Heart left ventricle (tissue), 16 donors: ENCODE results near the gene PTPRS. TPM values are rescaled to one million over a fixed set of nuclear protein-coding genes. Genes with fewer than 3 reads are reported as not detected.
"Not testable (repeated sequence)": the region's sequence is repeated elsewhere in the genome, so short reads cannot be mapped to it uniquely, and the experiment has no call there.

Experiments used
- ATAC-seq, 4 donors: fragments of 200-7000 bp; cut with Tn5 transposase; one replicate each; pipeline ENCODE4 v1.9.1; 2020 to 2022; ENCODE audit warnings: moderate library complexity in 4 of 4, mild to moderate bottlenecking in 3 of 4, moderate number of reproducible peaks in 1 of 4
- DNase-seq, 5 donors: peaks; one replicate each; pipeline ENCODE4 v3.0.0-alpha.2; 2020
- H3K27ac ChIP-seq, 12 donors: fragments of 200-600 bp; sonication (generic) in 4 of 12; one replicate each; pipeline versions ENCODE4 v1.5.0 to v1.8.0; 2016 to 2022; ENCODE audit warnings: mild to moderate bottlenecking in 2 of 12
- H3K27me3 ChIP-seq, 9 donors: fragments of 200-600 bp; sonication (generic) in 2 of 9; one replicate each; pipeline versions ENCODE4 v1.5.1 to v1.8.0; 2016 to 2022; ENCODE audit warnings: mild to moderate bottlenecking in 3 of 9
- H3K36me3 ChIP-seq, 9 donors: fragments of 200-600 bp; sonication (generic) in 2 of 9; one replicate each; pipeline versions ENCODE4 v1.5.0 to v1.8.0; 2018 to 2022; ENCODE audit warnings: mild to moderate bottlenecking in 2 of 9
- H3K4me1 ChIP-seq, 12 donors: fragments of 200-600 bp; sonication (generic) in 4 of 12; one replicate each; pipeline versions ENCODE4 v1.5.0 to v1.8.0; 2016 to 2022; ENCODE audit warnings: mild to moderate bottlenecking in 3 of 12
- H3K4me3 ChIP-seq, 12 donors: fragments of 200-600 bp; sonication (generic) in 4 of 12; one replicate each; pipeline versions ENCODE4 v1.5.0 to v1.8.0; 2017 to 2022; ENCODE audit warnings: mild to moderate bottlenecking in 9 of 12, moderate library complexity in 4 of 12
- H3K9me3 ChIP-seq, 12 donors: fragments of 200-600 bp; sonication (generic) in 4 of 12; one replicate each; pipeline versions ENCODE4 v1.5.0 to v1.8.0; 2016 to 2022; ENCODE audit warnings: mild to moderate bottlenecking in 1 of 12
- CTCF ChIP-seq, 12 donors: fragments of 200-600 bp; sonication (generic) in 4 of 12; IDR thresholded peaks; one replicate each; pipeline versions ENCODE4 v1.5.0 to v1.8.0; 2018 to 2022; ENCODE audit warnings: antibody characterized with exemption in 12 of 12, mild to moderate bottlenecking in 5 of 12
- POLR2A ChIP-seq, 2 donors: fragments of 450-650 bp; IDR thresholded peaks; one replicate each; pipeline ENCODE4 v1.6.1; 2017; ENCODE audit warnings: antibody characterized with exemption in 2 of 2, mild to moderate bottlenecking in 2 of 2, moderate library complexity in 2 of 2
- WGBS, 4 donors: extraction: QIAGEN DNeasy Blood & Tissue Kit in 2 of 4; methylation state at CpG; one replicate each; pipeline versions ENCODE4 v1.1.5 to v1.1.7; 2013 to 2018; 5-methylcytosine and 5-hydroxymethylcytosine counted together
- intact Hi-C, 10 donors: fragments of 100-400 bp; cut with DNase I; formaldehyde crosslinking; loops; one replicate each; pipeline versions ENCODE4 v1.11.1 to v1.14.2; 2022
- polyA plus RNA-seq, 2 donors: library from polyadenylated mRNA; stranded (reverse); fragments of 200-250 nt; gene quantifications; one replicate each; pipeline ENCODE4 v1.2.3, GENCODE V29; 2013
- total RNA-seq, 9 donors: library from RNA; depleted of rRNA in 2 of 9; stranded (reverse); fragments of >200 nt in 2 of 9; fragmentation: NEBNext Ultra II Directional in 3 of 9; extraction: Animal tissue kit (Norgen Biotek cat#: 25700) in 3 of 9; gene quantifications; one replicate each; pipeline versions ENCODE4 v1.1.0 to v1.2.4, GENCODE V29; 2016 to 2023
- donor health status: ischemic (EF 13 %, LVEDD 7.1; RV severe dilation, severe dysfunction).
- donor health status: healthy with polysubstance abuse.
- donor health status: DM: no; HTN: yes; CAD: no.
- donor health status: DM: no; HTN: no; CAD: no.
- donor health status: ischemic (EF 25% LVEDD 6.9; RV normal size, moderate dysfunction).
- donor health status: ischemic (EF 25% LVEDD 5.7; RV mildly dilated, moderate dysfunction).
- donor health status: healthy.
- donor health status: DM: yes; HTN: yes; CAD: no.
- donor health status: ischemic (EF 35%, LVEDD 5.7; RV mildly dilated, moderate dysfunction).
- donor health status: nonischemic (EF 11% LVEDD 7.7; RV severe dilation, severe dysfunction).
- donor health status: DM: yes; HTN: yes; CAD: no.
- donor health status: PGD.
- donor health status: ischemic (EF 29% LVEDD 5.4; RV normal size, mild dysfunction).
- donor health status: nonischemic (EF 23%, LVEDD 6.1; RV moderate dilation, normal function).

The PTPRS gene
- total and polyA plus RNA-seq, 11 donors = 6.3 to 113 (median 33.0) TPM

- no peak for ATAC-seq
- WGBS, 4 donors = 87 to 91% (median 90%) methylated on average over 5 of the region's 5 CpGs
- H3K4me3 ChIP-seq = no peak overlapping the region
- H3K4me1 ChIP-seq = no peaks in the 10 kb centered on the region
- TF ChIP-seq POLR2A (IDR thresholded peaks at IDR 0.05) (no peak), CTCF (IDR thresholded peaks at IDR 0.05) (no peak)
- DNase-seq = no peak
- H3K27me3 ChIP-seq = peaks cover 0 to 37% (median under 1%) of the 10 kb centered on the region in 9 donors
- H3K9me3 ChIP-seq = no peaks in the 10 kb centered on the region
- H3K27ac ChIP-seq = no peak overlapping the region
- intact Hi-C loops = no loop called here
- no peaks in the 10 kb centered on the region for H3K36me3 ChIP-seq
Observed at GRCh38 chr19:5369304-5369703, 28.7 kb upstream of the PTPRS start.

DNA sequence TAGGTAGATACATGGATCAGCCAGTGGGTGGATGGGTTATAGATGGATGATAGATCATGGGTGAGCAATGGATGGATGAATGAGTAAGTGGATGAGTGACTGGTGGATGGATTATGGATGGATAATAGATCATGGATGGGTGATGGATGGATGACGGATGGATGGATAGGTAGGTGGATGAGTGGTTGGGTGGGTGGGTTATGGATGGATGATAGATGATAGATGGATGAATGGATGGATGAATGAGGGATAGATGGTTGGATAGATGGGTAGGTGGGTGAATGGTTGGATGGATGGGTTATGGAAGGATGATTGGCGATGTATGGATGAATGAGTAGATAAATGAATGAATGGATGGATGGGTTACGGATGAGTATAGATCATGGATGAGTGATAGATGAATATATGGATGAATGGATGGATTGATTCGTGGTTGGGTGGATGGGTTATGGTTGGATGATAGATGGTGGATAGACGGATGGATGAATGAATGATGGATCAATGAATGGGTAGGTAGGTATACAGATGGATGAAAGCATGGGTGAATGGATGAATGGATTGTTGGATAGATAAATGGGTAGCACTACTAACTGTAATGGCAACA, 27.0 kb upstream of the PTPRS start:
- H3K36me3 ChIP-seq = no peaks in the 10 kb centered on the region
- H3K27ac ChIP-seq = no peak overlapping the region
- 75 to 83% (median 80%) methylated on average over 5 of the region's 5 CpGs for WGBS, 4 donors
- H3K4me1 ChIP-seq = no peaks in the 10 kb centered on the region
- ATAC-seq = no peak
- no peaks in the 10 kb centered on the region for H3K9me3 ChIP-seq
- H3K4me3 ChIP-seq = no peak overlapping the region
- peaks cover 0 to 47% (median 0%) of the 10 kb centered on the region in 9 donors for H3K27me3 ChIP-seq
- TF ChIP-seq POLR2A (IDR thresholded peaks at IDR 0.05) = no peak
- TF ChIP-seq CTCF (IDR thresholded peaks at IDR 0.05) = no peak
- no peak for DNase-seq
- intact Hi-C loops = no loop called here

GRCh38 chr19:5365905-5366304, 25.3 kb upstream of the PTPRS start:
- no peaks in the 10 kb centered on the region for H3K36me3 ChIP-seq
- H3K27ac ChIP-seq = no peak overlapping the region
- 84 to 95% (median 86%) methylated on average over 6 of the region's 6 CpGs for WGBS, 4 donors
- DNase-seq (no peak), ATAC-seq (no peak)
- TF ChIP-seq CTCF (IDR thresholded peaks at IDR 0.05) = no peak
- no peak for TF ChIP-seq POLR2A (IDR thresholded peaks at IDR 0.05)
- H3K4me3 ChIP-seq = no peak overlapping the region
- no peaks in the 10 kb centered on the region for H3K9me3 ChIP-seq
- H3K4me1 ChIP-seq = no peaks in the 10 kb centered on the region
- intact Hi-C loops = no loop called here
- H3K27me3 ChIP-seq = peaks cover 0 to 40% (median 0%) of the 10 kb centered on the region in 9 donors

GRCh38 chr19:5364674-5365073, 24.1 kb upstream of the PTPRS start:
- 27 to 48% (median 31%) methylated on average over 2 to 7 of the region's 7 CpGs for WGBS, 4 donors

DNA sequence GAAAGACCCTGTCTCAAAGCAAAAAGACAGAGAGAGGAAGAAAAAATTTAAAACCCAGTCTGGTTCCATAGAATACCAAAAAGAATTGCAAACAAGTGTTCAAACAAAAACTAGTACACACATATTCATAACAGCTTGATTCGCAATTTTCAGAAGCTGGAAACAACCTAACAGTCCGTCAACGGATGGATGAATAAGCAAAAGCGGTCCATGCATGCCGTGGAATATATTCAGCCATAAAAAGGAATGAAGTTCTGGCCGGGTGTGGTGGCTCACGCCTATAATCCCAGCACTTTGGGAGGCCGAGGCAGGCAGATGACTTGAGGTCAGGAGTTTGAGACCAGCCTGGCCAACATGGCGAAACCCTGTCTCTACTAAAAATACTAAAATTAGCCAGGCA, 21.2 kb upstream of the PTPRS start:
- H3K4me1 ChIP-seq, H3K27ac ChIP-seq, H3K36me3 ChIP-seq, DNase-seq, H3K4me3 ChIP-seq, ATAC-seq, H3K9me3 ChIP-seq, intact Hi-C loops: not testable (repeated sequence)
- H3K27me3 ChIP-seq = peaks cover 0 to 55% (median 6%) of the 10 kb centered on the region in 9 donors
- WGBS, 4 donors = 83 to 86% (median 84%) methylated on average over 9 of the region's 9 CpGs

More at GRCh38 chr19:5364674-5365073, 24.1 kb upstream of the PTPRS start:
- intact Hi-C loops = no loop called here
- Histone ChIP-seq H3K36me3 (no peaks in the 10 kb centered on the region), H3K4me3 (no peak overlapping the region), H3K27me3 (peaks cover 0 to 44% (median 3%) of the 10 kb centered on the region in 9 donors), H3K27ac (no peak overlapping the region), H3K4me1 (no peaks in the 10 kb centered on the region), H3K9me3 (no peaks in the 10 kb centered on the region)
- DNase-seq (no peak), ATAC-seq (no peak)
- TF ChIP-seq CTCF (IDR thresholded peaks at IDR 0.05) (no peak), POLR2A (IDR thresholded peaks at IDR 0.05) (no peak)
